ENCODE data around the gene GPNMB. TPM values are rescaled to one million over a fixed set of nuclear protein-coding genes. Genes with fewer than 3 reads are reported as not detected.

The GPNMB gene
- total RNA-seq, 4 donors from 2014 or later: 62.0 to 803 (median 261) TPM

GRCh38 chr7:23214938-23215337 lies 31.6 kb upstream of the GPNMB start:
- TF ChIP-seq CTCF (IDR thresholded peaks at IDR 0.05; ENCODE audit: low read depth): no peak

GRCh38 chr7:23216021-23216420 lies 30.6 kb upstream of the GPNMB start:
- TF ChIP-seq CTCF (IDR thresholded peaks at IDR 0.05; ENCODE audit: low read depth): no peak

GRCh38 chr7:23218196-23218595 lies 28.4 kb upstream of the GPNMB start:
- TF ChIP-seq CTCF (IDR thresholded peaks at IDR 0.05; ENCODE audit: low read depth): no peak

GRCh38 chr7:23220690-23221305 lies 25.8 kb upstream of the GPNMB start:
- no peak for TF ChIP-seq CTCF (IDR thresholded peaks at IDR 0.05; ENCODE audit: low read depth)

GRCh38 chr7:23222439-23223030 lies 24.0 kb upstream of the GPNMB start:
- TF ChIP-seq CTCF (IDR thresholded peaks at IDR 0.05; ENCODE audit: low read depth): no peak

GRCh38 chr7:23226844-23227450 lies 19.6 kb upstream of the GPNMB start:
- no peak for TF ChIP-seq CTCF (IDR thresholded peaks at IDR 0.05; ENCODE audit: low read depth)

- TF ChIP-seq CTCF (IDR thresholded peaks at IDR 0.05; ENCODE audit: low read depth): no peak
Measured at GRCh38 chr7:23228412-23228811, 18.2 kb upstream of the GPNMB start.

All from subcutaneous adipose tissue (tissue), 4 donors.